C4-2B (cell line): ENCODE results near the gene PPP2R5C.

Experiments
- H3K27ac ChIP-seq: fragments of 450-650 bp; 2 replicates; pipeline ENCODE4 v1.5.1; 2017
- ZFX ChIP-seq: fragments of 450-650 bp; IDR thresholded peaks from 2 replicates; pipeline ENCODE4 v1.6.1; 2017
- TF ChIP-seq, protein P1 (sequence below): fragments of 450-650 bp; conservative IDR thresholded peaks from 2 replicates; pipeline ENCODE4 v1.5.1; 2017; ENCODE audit warnings: mild to moderate bottlenecking

PPP2R5C gene

DNA sequence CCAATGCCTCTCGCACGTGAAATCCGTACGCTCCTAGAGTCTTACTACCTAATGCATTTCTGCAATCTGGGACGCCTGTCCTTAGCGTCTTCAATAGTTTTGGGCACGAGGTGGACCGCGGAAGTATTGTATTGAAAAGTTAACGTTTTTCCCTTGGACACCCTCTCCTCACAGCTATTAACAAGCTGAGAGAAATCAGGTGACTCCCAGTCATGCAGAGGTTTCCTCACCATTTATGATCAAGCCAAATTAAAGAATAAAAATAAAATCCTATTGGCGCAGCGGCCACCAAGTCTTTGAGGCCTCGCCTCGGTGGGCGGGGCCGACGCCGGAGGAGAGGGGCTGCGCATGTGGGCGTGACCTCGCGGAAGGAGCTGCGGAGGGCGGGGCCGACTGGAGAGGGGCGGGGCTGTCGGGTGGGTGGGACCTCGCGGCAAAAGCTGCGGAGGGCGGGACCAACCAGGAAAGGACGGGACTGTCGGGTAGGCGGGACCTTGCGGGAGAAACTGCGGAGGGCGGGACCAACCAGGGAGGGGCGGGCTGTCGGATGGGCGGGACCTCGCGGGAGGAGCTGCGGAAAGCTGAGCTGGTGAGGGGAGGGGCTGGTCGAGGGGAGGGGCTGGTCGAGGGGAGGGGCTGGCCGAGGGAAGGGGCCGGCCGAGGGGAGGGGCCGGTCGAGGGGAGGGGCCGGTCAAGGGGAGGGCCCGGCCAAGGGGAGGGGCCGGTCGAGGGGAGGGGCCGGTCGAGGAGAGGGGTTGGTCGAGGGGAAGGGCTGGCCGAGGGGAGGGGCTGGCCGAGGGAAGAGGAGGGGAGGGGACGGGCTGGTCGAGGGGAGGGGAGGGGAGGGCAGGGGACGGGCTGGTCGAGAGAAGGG lies 1.1 kb upstream of the PPP2R5C start:
- H3K27ac ChIP-seq = peak overlapping the region; percentile 69
- TF ChIP-seq ZFX = no peak
- TF ChIP-seq, protein P1, sequence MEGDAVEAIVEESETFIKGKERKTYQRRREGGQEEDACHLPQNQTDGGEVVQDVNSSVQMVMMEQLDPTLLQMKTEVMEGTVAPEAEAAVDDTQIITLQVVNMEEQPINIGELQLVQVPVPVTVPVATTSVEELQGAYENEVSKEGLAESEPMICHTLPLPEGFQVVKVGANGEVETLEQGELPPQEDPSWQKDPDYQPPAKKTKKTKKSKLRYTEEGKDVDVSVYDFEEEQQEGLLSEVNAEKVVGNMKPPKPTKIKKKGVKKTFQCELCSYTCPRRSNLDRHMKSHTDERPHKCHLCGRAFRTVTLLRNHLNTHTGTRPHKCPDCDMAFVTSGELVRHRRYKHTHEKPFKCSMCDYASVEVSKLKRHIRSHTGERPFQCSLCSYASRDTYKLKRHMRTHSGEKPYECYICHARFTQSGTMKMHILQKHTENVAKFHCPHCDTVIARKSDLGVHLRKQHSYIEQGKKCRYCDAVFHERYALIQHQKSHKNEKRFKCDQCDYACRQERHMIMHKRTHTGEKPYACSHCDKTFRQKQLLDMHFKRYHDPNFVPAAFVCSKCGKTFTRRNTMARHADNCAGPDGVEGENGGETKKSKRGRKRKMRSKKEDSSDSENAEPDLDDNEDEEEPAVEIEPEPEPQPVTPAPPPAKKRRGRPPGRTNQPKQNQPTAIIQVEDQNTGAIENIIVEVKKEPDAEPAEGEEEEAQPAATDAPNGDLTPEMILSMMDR = no peak

DNA sequence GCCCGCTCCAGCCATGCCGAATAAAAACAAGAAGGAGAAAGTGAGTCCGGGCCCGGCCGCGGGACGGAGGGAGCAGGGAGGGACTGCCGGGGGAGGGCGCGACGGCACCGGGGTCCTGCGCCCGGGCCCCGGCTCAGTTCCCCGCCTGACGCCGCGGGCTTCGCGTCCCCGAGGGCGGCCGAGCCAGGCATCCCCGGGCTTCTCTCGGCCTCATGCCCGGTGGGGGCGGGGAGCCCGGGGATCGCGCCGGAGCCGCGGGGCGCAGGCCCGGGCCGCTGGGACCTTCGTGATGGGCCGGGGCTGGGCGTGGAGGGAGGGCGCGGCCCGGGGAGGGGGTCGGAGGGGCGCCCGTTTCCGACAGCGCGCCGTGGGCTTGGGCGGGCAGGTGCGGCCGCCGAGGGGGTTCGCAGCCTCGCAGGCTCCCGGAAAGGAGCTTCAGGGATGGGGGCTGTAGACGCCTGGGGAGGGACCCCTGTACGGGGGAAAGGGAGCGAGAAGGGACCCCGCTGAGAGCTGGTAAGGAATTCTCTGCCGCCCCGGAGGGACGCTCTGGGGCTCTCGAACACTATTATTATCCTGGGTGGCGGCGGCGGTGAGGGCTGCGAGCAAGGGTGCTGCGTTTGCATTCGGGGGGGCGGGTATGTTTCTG lies 496 bp downstream of the PPP2R5C start:
- H3K27ac ChIP-seq = peak overlapping the region; percentile 43
- TF ChIP-seq, protein P1 = no peak
- TF ChIP-seq ZFX = peak; percentile 16; the same call in 1 of the 2 replicates

DNA sequence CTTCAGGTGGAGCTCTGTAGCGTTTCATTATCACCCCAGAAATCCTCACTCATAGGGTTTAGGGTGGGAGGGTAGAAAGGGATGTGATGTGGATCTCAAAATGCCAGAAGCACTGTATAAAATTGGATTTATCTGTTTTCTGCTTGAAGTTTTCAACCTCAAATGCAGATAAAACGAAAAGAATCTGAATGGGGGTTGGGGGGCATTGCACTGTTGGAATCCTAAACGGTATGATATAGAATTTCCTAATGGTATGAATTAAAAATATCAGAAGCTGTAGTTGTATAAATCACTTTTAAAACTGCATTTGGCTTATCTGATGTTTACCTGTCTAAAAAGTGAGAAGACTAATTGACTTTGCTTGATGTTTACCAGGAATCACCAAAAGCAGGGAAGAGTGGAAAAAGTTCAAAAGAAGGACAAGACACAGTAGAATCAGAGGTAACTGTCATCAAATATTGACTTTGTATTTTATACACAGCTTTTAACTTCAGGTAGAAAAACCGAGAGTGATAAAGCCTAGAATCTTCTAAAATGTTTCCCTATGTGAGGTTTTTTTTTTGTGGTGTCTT lies 1.1 kb downstream of the PPP2R5C start:
- no peak overlapping the region for H3K27ac ChIP-seq
- TF ChIP-seq ZFX = no peak
- TF ChIP-seq, protein P1 = no peak

DNA sequence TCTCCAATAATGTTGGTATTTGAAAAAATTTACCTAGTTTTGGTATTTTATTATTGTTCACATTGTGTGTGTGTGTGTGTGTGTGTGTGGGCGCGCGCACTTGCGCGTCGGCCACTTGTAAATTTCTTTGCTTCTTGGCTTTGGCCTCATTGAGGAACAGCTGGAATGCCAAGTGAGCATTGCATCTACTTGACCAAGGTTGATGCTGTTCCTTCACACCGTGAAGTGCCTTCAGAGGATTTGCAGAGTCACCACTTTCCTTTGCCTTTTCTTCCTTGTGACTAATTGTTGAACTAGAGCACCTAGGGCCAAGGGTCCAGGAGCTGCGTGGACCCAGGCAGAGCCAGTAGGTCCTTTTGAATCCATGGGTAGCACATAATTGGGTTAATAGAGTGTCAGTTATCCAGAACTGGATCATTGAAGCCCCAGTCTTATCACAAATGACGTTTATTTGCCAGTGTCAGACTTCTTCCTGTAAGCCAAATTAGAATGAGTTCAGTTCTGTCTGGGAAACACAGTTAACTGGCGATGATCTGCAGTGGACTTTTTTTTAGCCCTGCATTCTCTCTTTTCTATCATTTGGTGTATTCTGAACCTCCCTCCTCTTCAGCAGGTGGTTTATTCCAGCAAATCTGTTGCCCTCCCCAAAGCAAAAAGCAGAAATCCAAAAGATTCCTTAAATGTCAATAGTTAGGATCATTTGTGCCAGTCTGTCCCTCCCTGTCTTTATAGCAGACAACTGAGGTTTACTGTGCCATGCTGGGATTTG lies 2.6 kb downstream of the PPP2R5C start:
- H3K27ac ChIP-seq = no peak overlapping the region
- TF ChIP-seq ZFX = no peak
- TF ChIP-seq, protein P1 = no peak

DNA sequence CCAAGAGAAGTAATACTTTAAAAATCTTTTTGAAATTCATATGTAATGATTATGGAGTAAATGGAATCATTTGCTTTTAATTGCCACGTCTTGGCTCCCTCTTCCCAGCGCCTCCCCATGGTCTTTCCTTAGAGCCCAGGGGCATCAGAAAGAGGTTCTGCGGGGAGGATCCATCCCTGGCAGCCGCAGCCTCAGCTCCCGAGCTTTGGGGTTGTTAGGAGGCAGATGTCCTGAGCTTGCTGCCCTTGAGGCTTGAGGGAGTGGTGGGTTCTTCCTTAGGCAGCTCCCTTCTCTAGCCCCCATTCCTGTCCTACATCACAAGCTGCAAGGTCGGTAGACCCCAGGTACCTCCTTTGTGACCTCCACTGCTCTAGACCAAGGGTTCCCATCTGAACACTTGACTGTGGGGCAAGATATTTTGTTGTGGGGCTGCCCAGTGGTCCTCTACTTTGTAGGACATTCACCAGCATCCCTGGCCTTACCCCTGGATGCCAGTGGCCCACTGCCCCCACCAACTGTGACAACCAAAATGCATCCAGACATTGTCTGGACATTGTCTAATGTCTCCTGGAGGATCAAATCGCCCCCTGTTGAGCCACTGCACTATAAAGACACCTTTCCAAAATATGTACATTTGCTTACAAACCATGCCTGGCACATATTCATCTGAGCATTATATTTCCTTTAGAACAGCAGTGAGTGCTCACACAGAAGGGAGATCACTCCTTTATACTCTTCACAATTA lies 6.3 kb downstream of the PPP2R5C start:
- no peak for TF ChIP-seq ZFX
- TF ChIP-seq, protein P1 = no peak
- no peak overlapping the region for H3K27ac ChIP-seq

DNA sequence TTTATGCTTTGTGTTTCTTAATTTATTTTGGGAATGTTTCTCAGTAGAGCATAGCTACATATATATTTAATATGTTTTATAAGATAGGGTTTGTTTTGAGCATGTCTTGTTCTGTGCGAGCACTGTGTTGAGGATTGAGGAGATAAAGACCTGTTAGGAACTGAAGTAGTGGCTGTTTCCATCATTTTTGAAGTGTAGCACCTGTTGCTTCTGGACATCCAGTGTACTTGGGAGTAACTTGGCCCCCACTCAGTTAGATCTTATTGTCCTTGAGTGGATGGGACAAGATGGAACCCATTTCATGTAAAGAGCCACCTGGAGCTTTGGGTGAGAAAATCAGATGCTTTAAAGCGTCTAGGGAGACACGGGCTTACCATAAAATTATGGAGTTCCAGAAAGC lies 8.7 kb downstream of the PPP2R5C start:
- H3K27ac ChIP-seq = no peak overlapping the region
- TF ChIP-seq, protein P1 = no peak
- TF ChIP-seq ZFX = no peak
